Activated CD4-positive, CD25-positive, alpha-beta regulatory T cell treated with anti-CD3 and anti-CD28 coated beads, Interleukin-2, amount 50 U/mL, for 24 hours (primary cell): Measurements from ENCODE around the gene GRXCR1.

Experiments
- ATAC-seq, 2 donors: fragments of 150-1000 bp; cut with Tn5 transposase; one replicate each; pipeline ENCODE4 v1.10.0; 2021; ENCODE audit warnings: mild to moderate bottlenecking in 1 of 2, moderate library complexity in 1 of 2

Gene GRXCR1

GRCh38 chr4:42942216-42942615 is 49.7 kb downstream of the GRXCR1 start:
- no peak for ATAC-seq

GRCh38 chr4:42945874-42946273 is 53.4 kb downstream of the GRXCR1 start:
- ATAC-seq = no peak

- no peak for ATAC-seq
These were observed 60.8 kb downstream of the GRXCR1 start for GRCh38 chr4:42953321-42953720.

GRCh38 chr4:42954963-42955669 is 62.6 kb downstream of the GRXCR1 start:
- no peak for ATAC-seq

- no peak for ATAC-seq
These were observed 63.4 kb downstream of the GRXCR1 start for GRCh38 chr4:42955746-42956505.

GRCh38 chr4:42965326-42965725 is 72.8 kb downstream of the GRXCR1 start:
- ATAC-seq = no peak

- ATAC-seq = no peak
These were observed 93.5 kb downstream of the GRXCR1 start for GRCh38 chr4:42985976-42986375.

GRCh38 chr4:42995343-42995944 is 102.9 kb downstream of the GRXCR1 start:
- ATAC-seq = no peak

GRCh38 chr4:43008793-43009192 is 116.3 kb downstream of the GRXCR1 start:
- ATAC-seq = no peak

GRCh38 chr4:43014256-43014655 is 121.7 kb downstream of the GRXCR1 start:
- ATAC-seq = no peak

GRCh38 chr4:43041632-43042031 is 149.1 kb downstream of the GRXCR1 start:
- ATAC-seq = no peak

GRCh38 chr4:43047058-43047457 is 154.5 kb downstream of the GRXCR1 start:
- no peak for ATAC-seq

GRCh38 chr4:43048570-43048969 is 156.1 kb downstream of the GRXCR1 start:
- ATAC-seq = no peak

- ATAC-seq = no peak
These were observed 156.8 kb downstream of the GRXCR1 start for GRCh38 chr4:43049326-43049725.

- ATAC-seq = no peak
These were observed 173.9 kb downstream of the GRXCR1 start for GRCh38 chr4:43066415-43066814.

- ATAC-seq = no peak
These were observed 178.6 kb downstream of the GRXCR1 start for GRCh38 chr4:43071069-43071468.
